KMS-11 (cell line): ENCODE measurements around the gene TASOR.

Experiments
- H2AFZ ChIP-seq: fragments of 200-600 bp; sonication (generic); 2 replicates; pipeline ENCODE4 v1.6.1; 2016; ENCODE audit warnings: antibody characterized with exemption, mixed run types, low read depth
- H3K27ac ChIP-seq: fragments of 200-600 bp; sonication (generic); 2 replicates; pipeline ENCODE4 v1.6.1; 2016; ENCODE audit warnings: mild to moderate bottlenecking, mixed run types
- H3K27me3 ChIP-seq: fragments of 200-600 bp; sonication (generic); 2 replicates; pipeline ENCODE4 v1.6.1; 2017; ENCODE audit warnings: mild to moderate bottlenecking, low read depth, mixed run types, moderate library complexity; ENCODE audit not compliant: insufficient read depth
- H3K36me3 ChIP-seq: fragments of 200-600 bp; sonication (generic); 2 replicates; pipeline ENCODE4 v1.6.1; 2017; ENCODE audit warnings: mild to moderate bottlenecking, mixed run types; ENCODE audit not compliant: insufficient read depth
- H3K4me1 ChIP-seq: fragments of 200-600 bp; sonication (generic); 2 replicates; pipeline ENCODE4 v1.6.1; 2016; ENCODE audit warnings: mild to moderate bottlenecking, low read depth, mixed run types; ENCODE audit not compliant: poor library complexity, severe bottlenecking
- H3K4me2 ChIP-seq: fragments of 200-600 bp; sonication (generic); 2 replicates; pipeline ENCODE4 v1.7.0; 2016; ENCODE audit warnings: mild to moderate bottlenecking, mixed run types
- H3K4me3 ChIP-seq: fragments of 200-600 bp; sonication (generic); IDR thresholded peaks from 2 replicates; pipeline ENCODE4 v1.6.1; 2017; ENCODE audit warnings: low read depth, low read length, mixed read lengths; ENCODE audit not compliant: insufficient read depth
- H3K79me2 ChIP-seq: fragments of 200-600 bp; sonication (generic); 2 replicates; pipeline ENCODE4 v1.6.1; 2016; ENCODE audit warnings: low read depth, mixed run types; ENCODE audit not compliant: insufficient read depth
- H3K9ac ChIP-seq: fragments of 200-600 bp; sonication (generic); 2 replicates; pipeline ENCODE4 v1.6.1; 2016; ENCODE audit warnings: mild to moderate bottlenecking, mixed run types
- H4K20me1 ChIP-seq: fragments of 200-600 bp; sonication (generic); 2 replicates; pipeline ENCODE4 v1.6.1; 2016; ENCODE audit warnings: mild to moderate bottlenecking, mixed run types; ENCODE audit not compliant: insufficient read depth
- TF ChIP-seq, protein P1 (sequence below): fragments of 200-600 bp; sonication (generic); conservative IDR thresholded peaks from 2 replicates; pipeline ENCODE4 v1.6.1; 2017; ENCODE audit warnings: low read depth, mild to moderate bottlenecking, antibody characterized with exemption, low read length, moderate library complexity, mixed read lengths

Gene TASOR

DNA sequence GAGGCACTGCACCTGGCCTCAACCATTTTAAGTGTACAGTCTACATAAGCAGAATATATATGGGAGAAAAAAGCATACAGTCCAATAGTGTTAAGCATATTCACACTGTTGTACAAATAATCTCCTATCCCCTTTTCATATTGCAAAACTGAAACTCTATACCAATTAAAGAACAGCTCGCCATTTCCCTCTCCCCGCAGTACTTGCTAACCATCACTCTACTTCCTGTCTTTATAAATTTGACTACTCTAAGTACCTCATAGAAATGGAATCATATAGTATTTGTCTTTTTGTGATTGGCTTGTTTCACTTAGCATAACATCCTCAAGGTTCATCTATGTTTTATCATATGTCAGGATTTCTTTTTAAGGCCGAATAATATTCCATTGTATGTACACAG, 21.6 kb upstream of the TASOR start:
- Histone ChIP-seq H3K36me3 (no peaks in the 10 kb centered on the region), H2AFZ (no peak overlapping the region), H3K27ac (no peak overlapping the region), H3K79me2 (no peaks in the 10 kb centered on the region), H3K4me3 (no peak overlapping the region), H3K4me1 (peaks cover 3% of the 10 kb centered on the region), H4K20me1 (no peaks in the 10 kb centered on the region), H3K4me2 (no peak overlapping the region), H3K27me3 (no peaks in the 10 kb centered on the region), H3K9ac (no peak overlapping the region)
- TF ChIP-seq, protein P1, sequence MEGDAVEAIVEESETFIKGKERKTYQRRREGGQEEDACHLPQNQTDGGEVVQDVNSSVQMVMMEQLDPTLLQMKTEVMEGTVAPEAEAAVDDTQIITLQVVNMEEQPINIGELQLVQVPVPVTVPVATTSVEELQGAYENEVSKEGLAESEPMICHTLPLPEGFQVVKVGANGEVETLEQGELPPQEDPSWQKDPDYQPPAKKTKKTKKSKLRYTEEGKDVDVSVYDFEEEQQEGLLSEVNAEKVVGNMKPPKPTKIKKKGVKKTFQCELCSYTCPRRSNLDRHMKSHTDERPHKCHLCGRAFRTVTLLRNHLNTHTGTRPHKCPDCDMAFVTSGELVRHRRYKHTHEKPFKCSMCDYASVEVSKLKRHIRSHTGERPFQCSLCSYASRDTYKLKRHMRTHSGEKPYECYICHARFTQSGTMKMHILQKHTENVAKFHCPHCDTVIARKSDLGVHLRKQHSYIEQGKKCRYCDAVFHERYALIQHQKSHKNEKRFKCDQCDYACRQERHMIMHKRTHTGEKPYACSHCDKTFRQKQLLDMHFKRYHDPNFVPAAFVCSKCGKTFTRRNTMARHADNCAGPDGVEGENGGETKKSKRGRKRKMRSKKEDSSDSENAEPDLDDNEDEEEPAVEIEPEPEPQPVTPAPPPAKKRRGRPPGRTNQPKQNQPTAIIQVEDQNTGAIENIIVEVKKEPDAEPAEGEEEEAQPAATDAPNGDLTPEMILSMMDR: no peak

- H3K27ac ChIP-seq: no peak overlapping the region
- no peak overlapping the region for H3K4me3 ChIP-seq
- H3K4me2 ChIP-seq: no peak overlapping the region
- H3K4me1 ChIP-seq: peaks cover 3% of the 10 kb centered on the region
- H4K20me1 ChIP-seq: no peaks in the 10 kb centered on the region
- H3K9ac ChIP-seq: no peak overlapping the region
- H3K27me3 ChIP-seq: no peaks in the 10 kb centered on the region
- TF ChIP-seq, protein P1: peak; percentile 76
- H3K79me2 ChIP-seq: no peaks in the 10 kb centered on the region
- H2AFZ ChIP-seq: no peak overlapping the region
- H3K36me3 ChIP-seq: no peaks in the 10 kb centered on the region
Measured at GRCh38 chr3:56702490-56703315, 19.6 kb upstream of the TASOR start.

DNA sequence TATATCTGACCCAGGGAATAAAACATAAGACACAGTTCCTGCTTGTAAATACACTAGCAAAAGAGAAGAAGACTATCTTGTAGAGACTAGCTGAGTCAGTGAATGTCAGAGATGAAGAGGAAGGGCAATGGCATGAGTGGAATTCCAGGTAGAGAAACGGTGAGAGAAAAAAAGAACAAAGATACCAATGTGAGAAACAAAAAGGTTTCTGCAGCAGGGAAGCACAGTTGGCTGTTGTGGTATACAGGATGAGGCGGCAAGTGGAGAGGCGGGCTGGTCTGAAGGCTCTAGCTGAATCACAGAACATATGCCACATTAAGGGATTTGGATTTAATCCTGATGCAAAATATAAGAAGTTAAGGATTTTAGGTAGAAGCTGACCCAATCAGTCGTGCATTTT, 17.1 kb upstream of the TASOR start:
- no peak overlapping the region for H2AFZ ChIP-seq

GRCh38 chr3:56694867-56695683, 12.0 kb upstream of the TASOR start:
- no peak overlapping the region for H3K4me3 ChIP-seq
- no peaks in the 10 kb centered on the region for H3K27me3 ChIP-seq
- H3K79me2 ChIP-seq: no peaks in the 10 kb centered on the region
- H3K27ac ChIP-seq: no peak overlapping the region
- no peaks in the 10 kb centered on the region for H4K20me1 ChIP-seq
- H3K36me3 ChIP-seq: no peaks in the 10 kb centered on the region
- H3K4me1 ChIP-seq: peaks cover 25% of the 10 kb centered on the region
- peak overlapping the region; percentile 39; the same call in 1 of the 2 replicates for H3K4me2 ChIP-seq
- no peak overlapping the region for H3K9ac ChIP-seq
- no peak overlapping the region; the same call in 1 of the 2 replicates for H2AFZ ChIP-seq
- TF ChIP-seq, protein P1: no peak

More for the DNA sequence above, 17.1 kb upstream of the TASOR start:
- Histone ChIP-seq H3K27me3 (no peaks in the 10 kb centered on the region), H4K20me1 (no peaks in the 10 kb centered on the region), H3K27ac (no peak overlapping the region), H3K4me3 (no peak overlapping the region), H3K9ac (no peak overlapping the region), H3K4me2 (no peak overlapping the region), H3K79me2 (no peaks in the 10 kb centered on the region), H3K36me3 (no peaks in the 10 kb centered on the region), H3K4me1 (peaks cover 6% of the 10 kb centered on the region)
- TF ChIP-seq, protein P1: no peak
